ENCODE results near the gene MYOZ3. TPM values are rescaled to one million over a fixed set of nuclear protein-coding genes. Genes with fewer than 3 reads are reported as not detected.

The MYOZ3 gene
- total and polyA plus RNA-seq, 12 donors: 0.12 to 1.9 (median 0.45) TPM; not detected in 1

DNA sequence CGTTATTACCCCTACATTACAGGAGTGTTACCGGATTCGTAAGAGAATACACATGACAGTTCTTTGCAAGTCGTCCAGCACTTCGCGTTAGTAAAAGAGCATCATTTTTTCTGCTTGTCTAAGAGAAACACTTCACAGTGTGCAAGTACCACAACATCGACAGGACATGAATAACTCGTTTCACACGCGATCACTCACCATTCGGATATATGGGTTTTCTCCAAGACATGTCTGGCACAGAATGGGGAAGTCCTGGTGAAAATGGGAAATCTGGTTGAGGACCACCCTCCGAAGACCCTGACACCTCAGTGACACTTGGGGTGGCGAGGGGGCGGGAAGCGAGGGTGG, 39.2 kb downstream of the MYOZ3 start:
- Histone ChIP-seq H3K27ac (peak overlapping the region in 4 of 5 donors; percentile 86 to 99 (median 93)), H3K36me3 (replicated peaks in 1 of 2) (peaks cover 0 to 39% of the 10 kb centered on the region in 2 donors), H3K9me3 (replicated peaks in 1 of 3) (no peaks in the 10 kb centered on the region), H3K4me1 (replicated peaks in 1 of 2) (peaks cover 11 to 17% of the 10 kb centered on the region in 2 donors), H3K4me3 (peak overlapping the region; percentile 34 to 87 (median 76)), H3K27me3 (no peaks in the 10 kb centered on the region)
- WGBS, 4 donors: 0 to 2% (median 2%) methylated on average over 15 of the region's 15 CpGs
- TF ChIP-seq, protein P1, sequence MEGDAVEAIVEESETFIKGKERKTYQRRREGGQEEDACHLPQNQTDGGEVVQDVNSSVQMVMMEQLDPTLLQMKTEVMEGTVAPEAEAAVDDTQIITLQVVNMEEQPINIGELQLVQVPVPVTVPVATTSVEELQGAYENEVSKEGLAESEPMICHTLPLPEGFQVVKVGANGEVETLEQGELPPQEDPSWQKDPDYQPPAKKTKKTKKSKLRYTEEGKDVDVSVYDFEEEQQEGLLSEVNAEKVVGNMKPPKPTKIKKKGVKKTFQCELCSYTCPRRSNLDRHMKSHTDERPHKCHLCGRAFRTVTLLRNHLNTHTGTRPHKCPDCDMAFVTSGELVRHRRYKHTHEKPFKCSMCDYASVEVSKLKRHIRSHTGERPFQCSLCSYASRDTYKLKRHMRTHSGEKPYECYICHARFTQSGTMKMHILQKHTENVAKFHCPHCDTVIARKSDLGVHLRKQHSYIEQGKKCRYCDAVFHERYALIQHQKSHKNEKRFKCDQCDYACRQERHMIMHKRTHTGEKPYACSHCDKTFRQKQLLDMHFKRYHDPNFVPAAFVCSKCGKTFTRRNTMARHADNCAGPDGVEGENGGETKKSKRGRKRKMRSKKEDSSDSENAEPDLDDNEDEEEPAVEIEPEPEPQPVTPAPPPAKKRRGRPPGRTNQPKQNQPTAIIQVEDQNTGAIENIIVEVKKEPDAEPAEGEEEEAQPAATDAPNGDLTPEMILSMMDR (IDR thresholded peaks at IDR 0.05): no peak
- TF ChIP-seq POLR2A (IDR thresholded peaks at IDR 0.05): no peak
- DNase-seq: no peak
- intact Hi-C loops (cut with DNase I): loop anchor here (10.0 kb wide), 2 partner anchors 145 kb away; partner anchors contain the start of gene IRGM (in 2 of the 2)

- peak; percentile 90 to 97 (median 93) for DNase-seq
- intact Hi-C loops (cut with DNase I): loop anchor here (10.0 kb wide), 2 partner anchors 144 to 146 kb away; partner anchors contain the start of gene IRGM (in 2 of the 2)
- TF ChIP-seq, protein P1 (IDR thresholded peaks at IDR 0.05): peak; percentile 37 to 71 (median 53)
- TF ChIP-seq POLR2A (IDR thresholded peaks at IDR 0.05): peak; percentile 87 to 94
- H3K36me3 ChIP-seq (replicated peaks in 1 of 2): peaks cover 0 to 33% of the 10 kb centered on the region in 2 donors
- peaks cover 11 to 17% of the 10 kb centered on the region in 2 donors for H3K4me1 ChIP-seq (replicated peaks in 1 of 2)
- H3K27me3 ChIP-seq: no peaks in the 10 kb centered on the region
- no peaks in the 10 kb centered on the region for H3K9me3 ChIP-seq (replicated peaks in 1 of 3)
- peak within 1 kb of the TSS; percentile 34 to 87 (median 76) for H3K4me3 ChIP-seq
- WGBS, 4 donors: 0 to 1% (median 1%) methylated on average over 27 to 59 of the region's 59 CpGs
- H3K27ac ChIP-seq: peak within 1 kb of the TSS; percentile 73 to 99 (median 90)
Measured at GRCh38 chr5:150700594-150701377, 39.7 kb downstream of the MYOZ3 start, which contains the start of gene RBM22. RBM22 (minus strand) TSS chr5:150701062; CDS start chr5:150700985, 77 bp downstream.

- peaks cover 11 to 14% of the 10 kb centered on the region in 2 donors for H3K4me1 ChIP-seq (replicated peaks in 1 of 2)
- H3K9me3 ChIP-seq (replicated peaks in 1 of 3): no peaks in the 10 kb centered on the region
- no peak for TF ChIP-seq POLR2A (IDR thresholded peaks at IDR 0.05)
- TF ChIP-seq, protein P1 (IDR thresholded peaks at IDR 0.05): no peak
- intact Hi-C loops (cut with DNase I): loop anchor here (10.0 kb wide), 2 partner anchors 141 to 149 kb away; partner anchors contain the start of gene IRGM (in 2 of the 2)
- H3K4me3 ChIP-seq: no peak overlapping the region
- WGBS, 4 donors: 72 to 82% (median 77%) methylated on average over 3 of the region's 3 CpGs
- H3K27me3 ChIP-seq: no peaks in the 10 kb centered on the region
- no peak for DNase-seq
- H3K36me3 ChIP-seq (replicated peaks in 1 of 2): peaks cover 0 to 12% of the 10 kb centered on the region in 2 donors
- no peak overlapping the region for H3K27ac ChIP-seq
Measured at GRCh38 chr5:150703762-150704161, 42.7 kb downstream of the MYOZ3 start.

DNA sequence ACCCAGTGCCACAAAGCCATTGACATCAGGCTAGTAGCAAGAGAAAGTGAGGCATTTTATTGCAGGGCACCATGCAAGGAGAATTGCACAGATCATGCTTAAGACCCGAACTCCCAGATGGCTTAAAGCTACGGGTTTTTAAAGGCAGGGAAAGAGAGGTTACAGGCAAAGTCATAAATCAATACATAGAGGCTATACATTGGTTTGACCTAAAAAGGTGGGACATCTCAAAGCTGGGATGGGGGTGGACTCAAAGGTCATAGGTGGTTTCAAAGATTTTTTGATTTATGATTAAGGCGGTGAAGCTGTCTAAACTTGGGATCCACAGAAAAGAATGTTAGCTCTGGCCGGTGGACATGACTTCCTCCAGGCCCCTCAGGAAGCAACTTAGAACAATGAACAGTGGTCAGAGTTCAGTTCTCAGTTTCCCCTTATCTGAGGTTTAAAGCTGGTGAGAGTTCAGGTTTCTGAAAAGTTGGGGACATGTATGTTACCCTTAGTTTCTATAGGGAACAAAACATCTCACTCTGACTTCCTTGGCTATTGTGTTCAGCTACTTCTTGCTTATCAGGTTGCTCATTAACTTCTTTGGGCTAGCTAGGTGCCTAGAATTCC, 45.8 kb downstream of the MYOZ3 start:
- Histone ChIP-seq H3K27ac (no peak overlapping the region), H3K9me3 (replicated peaks in 1 of 3) (no peaks in the 10 kb centered on the region), H3K36me3 (replicated peaks in 1 of 2) (peaks cover 0 to 38% of the 10 kb centered on the region in 2 donors), H3K27me3 (no peaks in the 10 kb centered on the region), H3K4me1 (replicated peaks in 1 of 2) (no peaks in the 10 kb centered on the region), H3K4me3 (no peak overlapping the region)
- DNase-seq: no peak
- WGBS, 4 donors: 61 to 73% (median 68%) methylated on average over 4 of the region's 4 CpGs
- intact Hi-C loops (cut with DNase I): loop anchor here (10.0 kb wide), 2 partner anchors 138 to 152 kb away; partner anchors contain the start of gene IRGM (in 2 of the 2)
- TF ChIP-seq, protein P1 (IDR thresholded peaks at IDR 0.05): no peak
- no peak for TF ChIP-seq POLR2A (IDR thresholded peaks at IDR 0.05)
